Measurements from ENCODE around the gene RB1. TPM values are rescaled to one million over a fixed set of nuclear protein-coding genes. Genes with fewer than 3 reads are reported as not detected.

The RB1 gene
- total RNA-seq, 1 experiment from 2014 or later = 18.8 TPM

DNA sequence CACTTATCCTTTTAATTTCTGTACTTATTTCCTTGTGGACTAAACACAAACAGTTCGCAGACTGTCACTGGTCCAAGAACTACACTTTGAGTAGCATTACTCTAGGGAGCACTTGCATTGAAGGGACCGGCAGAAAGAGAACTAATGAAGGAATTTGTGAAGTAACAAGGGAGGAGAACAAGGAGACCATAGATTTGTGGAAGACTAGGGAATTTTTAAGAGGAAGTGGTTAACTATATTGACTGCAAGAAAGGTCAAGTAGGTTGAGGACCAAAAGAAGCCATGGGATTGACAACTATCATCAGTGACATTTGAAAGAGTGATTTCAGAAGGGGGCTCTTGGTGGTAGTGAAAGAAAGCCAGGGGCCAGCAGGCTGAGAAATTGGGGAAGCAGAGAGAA, 4.0 kb upstream of the RB1 start:
- DNase-seq (ENCODE audit: low spot score) (no peak), ATAC-seq (no peak)
- H3K9me3 Mint-ChIP-seq = no peaks in the 10 kb centered on the region
- H3K27ac Mint-ChIP-seq = no peak overlapping the region
- TF ChIP-seq FOXP1 (CRISPR knock-in tag; IDR thresholded peaks at IDR 0.05; ENCODE audit: borderline replicate concordance) = no peak
- no peak for TF ChIP-seq PRDM15 (CRISPR knock-in tag; IDR thresholded peaks at IDR 0.05)
- no peak for TF ChIP-seq MAX (CRISPR knock-in tag; IDR thresholded peaks at IDR 0.05)
- H3K27me3 Mint-ChIP-seq (ENCODE audit: low read depth) = 0 out of 2 replicates have a peak, but pooled peaks cover 3% of the 10 kb centered on the region
- H3K4me1 Mint-ChIP-seq = peaks cover 13% of the 10 kb centered on the region
- ChIA-PET CTCF (no interaction called here), POLR2A (no interaction called here)
- no peaks in the 10 kb centered on the region for H3K36me3 Mint-ChIP-seq
- H3K4me3 Mint-ChIP-seq = no peak overlapping the region

DNA sequence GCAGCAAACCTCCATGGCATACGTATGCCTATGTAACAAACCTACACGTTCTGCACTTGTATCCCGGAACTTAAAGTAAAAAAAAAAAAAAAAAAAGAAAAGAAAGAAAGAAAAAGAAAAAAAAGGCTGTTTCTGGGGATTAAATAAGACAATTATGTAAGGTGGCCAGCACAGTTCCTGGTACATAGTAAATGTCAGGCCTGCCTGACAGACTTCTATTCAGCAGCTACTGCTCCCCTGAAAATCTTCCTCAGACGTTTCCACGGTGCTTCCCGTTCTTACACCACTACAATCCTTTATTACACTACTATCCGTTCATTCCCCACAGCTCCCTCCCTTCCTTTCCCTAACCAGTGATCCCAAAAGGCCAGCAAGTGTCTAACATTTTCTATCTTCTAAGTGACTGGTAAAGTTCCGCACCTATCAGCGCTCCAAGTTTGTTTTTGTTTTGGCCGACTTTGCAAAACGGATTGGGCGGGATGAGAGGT, 636 bp upstream of the RB1 start:
- CTCF ChIA-PET = interaction anchor here (1.3 kb wide), 1 partner anchor 31 kb away, joined by 5 read pairs; no protein-coding TSS in a partner anchor
- no peak; the same call in 1 of the 2 replicates for ATAC-seq
- POLR2A ChIA-PET = no interaction called here

More for the DNA sequence above, 636 bp upstream of the RB1 start:
- H3K4me1 Mint-ChIP-seq = peaks cover 13% of the 10 kb centered on the region
- TF ChIP-seq TP53 (CRISPR knock-in tag; IDR thresholded peaks at IDR 0.05) (no peak), SMAD4 (CRISPR knock-in tag; IDR thresholded peaks at IDR 0.05) (no peak), ZNF317 (CRISPR knock-in tag; IDR thresholded peaks at IDR 0.05; ENCODE audit: borderline replicate concordance, low read depth) (no peak), FOXK1 (CRISPR knock-in tag; IDR thresholded peaks at IDR 0.05) (no peak), CDX4 (CRISPR knock-in tag; IDR thresholded peaks at IDR 0.05; ENCODE audit: borderline replicate concordance) (no peak), EMX1 (CRISPR knock-in tag; IDR thresholded peaks at IDR 0.05) (no peak), E2F5 (CRISPR knock-in tag; IDR thresholded peaks at IDR 0.05) (no peak), GTF2I (CRISPR knock-in tag; conservative IDR thresholded peaks at IDR 0.05) (no peak), E2F4 (CRISPR knock-in tag; IDR thresholded peaks at IDR 0.05; ENCODE audit: borderline replicate concordance, low read depth) (no peak), CREM (CRISPR knock-in tag; IDR thresholded peaks at IDR 0.05) (no peak)
- TF ChIP-seq, protein P1, sequence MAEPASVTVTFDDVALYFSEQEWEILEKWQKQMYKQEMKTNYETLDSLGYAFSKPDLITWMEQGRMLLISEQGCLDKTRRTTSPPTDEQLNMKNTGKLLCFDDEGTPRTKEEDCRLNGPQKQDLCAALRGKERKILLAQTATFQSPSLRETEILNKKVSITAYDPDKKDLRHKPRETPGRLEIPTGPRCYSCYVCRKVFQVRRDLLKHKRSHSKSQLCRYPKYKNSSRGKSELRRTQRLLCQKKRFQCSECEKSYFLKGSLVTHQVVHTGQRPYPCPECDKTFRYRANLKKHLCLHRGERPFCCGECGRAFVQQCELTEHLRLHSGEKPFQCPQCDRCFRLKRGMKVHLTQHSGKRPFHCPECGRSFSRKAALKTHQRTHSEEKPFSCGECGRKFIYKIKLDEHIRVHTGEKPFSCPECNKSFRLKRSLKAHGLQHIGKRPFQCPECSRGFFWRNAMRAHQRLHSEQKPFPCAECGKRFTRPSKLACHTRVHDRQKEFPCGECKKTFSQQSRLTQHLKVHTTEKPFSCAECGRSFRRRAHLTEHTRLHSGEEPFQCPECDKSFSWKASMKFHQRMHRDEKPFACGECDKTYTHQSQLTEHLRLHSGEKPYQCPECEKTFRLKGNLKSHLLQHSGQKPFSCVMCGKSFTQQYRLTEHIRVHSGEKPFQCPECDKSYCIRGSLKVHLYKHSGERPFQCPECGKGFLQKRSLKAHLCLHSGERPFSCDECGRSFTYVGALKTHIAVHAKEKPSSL (CRISPR knock-in tag; conservative IDR thresholded peaks at IDR 0.05) = no peak
- TF ChIP-seq, protein P2, sequence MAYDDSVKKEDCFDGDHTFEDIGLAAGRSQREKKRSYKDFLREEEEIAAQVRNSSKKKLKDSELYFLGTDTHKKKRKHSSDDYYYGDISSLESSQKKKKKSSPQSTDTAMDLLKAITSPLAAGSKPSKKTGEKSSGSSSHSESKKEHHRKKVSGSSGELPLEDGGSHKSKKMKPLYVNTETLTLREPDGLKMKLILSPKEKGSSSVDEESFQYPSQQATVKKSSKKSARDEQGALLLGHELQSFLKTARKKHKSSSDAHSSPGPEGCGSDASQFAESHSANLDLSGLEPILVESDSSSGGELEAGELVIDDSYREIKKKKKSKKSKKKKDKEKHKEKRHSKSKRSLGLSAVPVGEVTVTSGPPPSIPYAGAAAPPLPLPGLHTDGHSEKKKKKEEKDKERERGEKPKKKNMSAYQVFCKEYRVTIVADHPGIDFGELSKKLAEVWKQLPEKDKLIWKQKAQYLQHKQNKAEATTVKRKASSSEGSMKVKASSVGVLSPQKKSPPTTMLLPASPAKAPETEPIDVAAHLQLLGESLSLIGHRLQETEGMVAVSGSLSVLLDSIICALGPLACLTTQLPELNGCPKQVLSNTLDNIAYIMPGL (CRISPR knock-in tag; IDR thresholded peaks at IDR 0.05) = no peak
- TF ChIP-seq, protein P3, sequence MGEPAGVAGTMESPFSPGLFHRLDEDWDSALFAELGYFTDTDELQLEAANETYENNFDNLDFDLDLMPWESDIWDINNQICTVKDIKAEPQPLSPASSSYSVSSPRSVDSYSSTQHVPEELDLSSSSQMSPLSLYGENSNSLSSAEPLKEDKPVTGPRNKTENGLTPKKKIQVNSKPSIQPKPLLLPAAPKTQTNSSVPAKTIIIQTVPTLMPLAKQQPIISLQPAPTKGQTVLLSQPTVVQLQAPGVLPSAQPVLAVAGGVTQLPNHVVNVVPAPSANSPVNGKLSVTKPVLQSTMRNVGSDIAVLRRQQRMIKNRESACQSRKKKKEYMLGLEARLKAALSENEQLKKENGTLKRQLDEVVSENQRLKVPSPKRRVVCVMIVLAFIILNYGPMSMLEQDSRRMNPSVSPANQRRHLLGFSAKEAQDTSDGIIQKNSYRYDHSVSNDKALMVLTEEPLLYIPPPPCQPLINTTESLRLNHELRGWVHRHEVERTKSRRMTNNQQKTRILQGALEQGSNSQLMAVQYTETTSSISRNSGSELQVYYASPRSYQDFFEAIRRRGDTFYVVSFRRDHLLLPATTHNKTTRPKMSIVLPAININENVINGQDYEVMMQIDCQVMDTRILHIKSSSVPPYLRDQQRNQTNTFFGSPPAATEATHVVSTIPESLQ (CRISPR knock-in tag; IDR thresholded peaks at IDR 0.05) = no peak
- H3K36me3 Mint-ChIP-seq = no peaks in the 10 kb centered on the region; the same call in 1 of the 2 replicates
- 0 out of 2 replicates have a peak, but pooled peaks cover 3% of the 10 kb centered on the region for H3K27me3 Mint-ChIP-seq (ENCODE audit: low read depth)
- peak overlapping the region; percentile 85 for H3K4me3 Mint-ChIP-seq
- H3K9me3 Mint-ChIP-seq = no peaks in the 10 kb centered on the region
- peak overlapping the region; percentile 89 for H3K27ac Mint-ChIP-seq
- DNase-seq (ENCODE audit: low spot score) = no peak
